IMR-90 (cell line): ENCODE results near the gene SELENOT. TPM values are rescaled to one million over a fixed set of nuclear protein-coding genes. Genes with fewer than 3 reads are reported as not detected.

Experiments used
- ATAC-seq: fragments of 200-7000 bp; cut with Tn5 transposase; 2 replicates; pipeline ENCODE4 v1.9.1; 2020; ENCODE audit warnings: low read depth, mild to moderate bottlenecking, moderate library complexity
- BruUV-seq: library from RNA; stranded (reverse); fragments of 400-500 nt; replicated peaks from 2 replicates; lab custom pipeline; 2021; lab: Mats Ljungman, UMichigan
- CTCF ChIA-PET: fragments of 300-600 bp; formaldehyde crosslinking; extraction: SDS; loops from one replicate; lab custom pipeline; 2021; ENCODE audit warnings: antibody characterized with exemption; lab: Yijun Ruan, JAX
- POLR2A ChIA-PET: fragments of 300-600 bp; sonication (Branson Sonifier 250); formaldehyde crosslinking; loops from one replicate; lab custom pipeline; 2022; ENCODE audit warnings: antibody characterized with exemption; ENCODE audit not compliant: unreplicated experiment; lab: Charles Lee
- DNase-seq: peaks from one replicate; pipeline ENCODE4 v3.0.0; 2013
- H2AFZ ChIP-seq: replicated peaks from 2 replicates; pipeline ENCODE3; 2013; ENCODE audit warnings: low read length, mild to moderate bottlenecking; ENCODE audit not compliant: poor library complexity
- H2AK5ac ChIP-seq: 2 replicates; pipeline ENCODE4 v1.6.1; 2013; ENCODE audit warnings: low read depth, low read length, inconsistent platforms
- H2AK9ac ChIP-seq: replicated peaks from 2 replicates; pipeline ENCODE3; 2013; ENCODE audit warnings: mild to moderate bottlenecking, low read depth, low read length, moderate library complexity; ENCODE audit not compliant: poor library complexity
- H2BK120ac ChIP-seq: 2 replicates; pipeline ENCODE4 v1.6.1; 2013; ENCODE audit warnings: low read depth, low read length, inconsistent platforms
- H2BK15ac ChIP-seq: 3 replicates; pipeline ENCODE4 v1.6.1; 2013; ENCODE audit warnings: low read depth, low read length, inconsistent platforms
- H2BK20ac ChIP-seq: 2 replicates; pipeline ENCODE4 v1.6.1; 2013; ENCODE audit warnings: low read depth, mild to moderate bottlenecking, inconsistent platforms, low read length, moderate library complexity
- H2BK5ac ChIP-seq: 2 replicates; pipeline ENCODE4 v1.6.1; 2013; ENCODE audit warnings: mild to moderate bottlenecking, low read depth, low read length, inconsistent platforms; ENCODE audit not compliant: poor library complexity, severe bottlenecking
- H3K14ac ChIP-seq: replicated peaks from 2 replicates; pipeline ENCODE4 v1.6.1; 2013; ENCODE audit warnings: low read depth, low read length, inconsistent platforms
- H3K18ac ChIP-seq: 2 replicates; pipeline ENCODE4 v1.6.1; 2013; ENCODE audit warnings: low read depth, low read length, control low read depth
- H3K23ac ChIP-seq: 2 replicates; pipeline ENCODE4 v1.6.1; 2013; ENCODE audit warnings: low read depth, low read length, inconsistent platforms
- H3K27ac ChIP-seq: 2 replicates; pipeline ENCODE4 v1.5.1; 2013; ENCODE audit warnings: mild to moderate bottlenecking, control low read depth, low read length; ENCODE audit not compliant: insufficient read depth
- H3K27me3 ChIP-seq: 2 replicates; pipeline ENCODE4 v1.6.1; 2013; ENCODE audit warnings: low read length; ENCODE audit not compliant: control insufficient read depth, insufficient read depth
- H3K36me3 ChIP-seq: 2 replicates; pipeline ENCODE4 v1.6.1; 2013; ENCODE audit warnings: low read length, mixed read lengths; ENCODE audit not compliant: control insufficient read depth, insufficient read depth
- H3K4ac ChIP-seq: 2 replicates; pipeline ENCODE4 v1.6.1; 2013; ENCODE audit warnings: low read depth, low read length, inconsistent platforms
- H3K4me1 ChIP-seq: 2 replicates; pipeline ENCODE4 v1.6.1; 2013; ENCODE audit warnings: low read length, mixed read lengths; ENCODE audit not compliant: control insufficient read depth, insufficient read depth
- H3K4me2 ChIP-seq: 2 replicates; pipeline ENCODE4 v1.6.1; 2013; ENCODE audit warnings: low read depth, mild to moderate bottlenecking, control low read depth, low read length, moderate library complexity
- H3K4me3 ChIP-seq: 2 replicates; pipeline ENCODE4 v1.5.1; 2013; ENCODE audit warnings: low read depth, mild to moderate bottlenecking, control low read depth, low read length, moderate library complexity; ENCODE audit not compliant: insufficient read depth
- H3K56ac ChIP-seq: 2 replicates; pipeline ENCODE4 v1.6.1; 2013; ENCODE audit warnings: low read length, inconsistent platforms; ENCODE audit not compliant: insufficient read depth; ENCODE audit errors: extremely low read depth
- H3K79me1 ChIP-seq, 2 experiments: 2 replicates each; pipeline ENCODE4 v1.6.1; 2013; ENCODE audit warnings: low read length in 2 of 2, inconsistent platforms in 1 of 2, low read depth in 1 of 2
- H3K9ac ChIP-seq: 2 replicates; pipeline ENCODE4 v1.6.1; 2013; ENCODE audit warnings: low read depth, low read length, control low read depth
- H3K9me1 ChIP-seq: 2 replicates; pipeline ENCODE4 v1.6.1; 2013; ENCODE audit warnings: low read length, inconsistent platforms; ENCODE audit not compliant: insufficient read depth
- H3K9me3 ChIP-seq: 2 replicates; pipeline ENCODE4 v1.6.1; 2013; ENCODE audit warnings: low read length; ENCODE audit not compliant: control insufficient read depth, insufficient read depth
- H4K20me1 ChIP-seq: 2 replicates; pipeline ENCODE4 v1.6.1; 2013; ENCODE audit warnings: low read length, inconsistent platforms; ENCODE audit not compliant: insufficient read depth
- H4K5ac ChIP-seq: 2 replicates; pipeline ENCODE4 v1.6.1; 2013; ENCODE audit warnings: mild to moderate bottlenecking, low read depth, low read length, control low read depth
- H4K8ac ChIP-seq, 2 experiments: 2 replicates each; pipeline ENCODE4 v1.6.1; 2013; ENCODE audit warnings: low read depth in 2 of 2, low read length in 2 of 2, control low read depth in 1 of 2, inconsistent platforms in 1 of 2
- H4K91ac ChIP-seq: 2 replicates; pipeline ENCODE4 v1.6.1; 2013; ENCODE audit warnings: low read depth, low read length, inconsistent platforms; ENCODE audit not compliant: insufficient read depth
- BHLHE40 ChIP-seq: fragments of 150-350 bp; IDR thresholded peaks from 2 replicates; pipeline ENCODE4 v1.6.1; 2016; ENCODE audit warnings: mild to moderate bottlenecking, low read depth, low read length
- CEBPB ChIP-seq: IDR thresholded peaks from 2 replicates; pipeline ENCODE4 v1.6.1; 2012; ENCODE audit warnings: low read depth, low read length, improper control_type of control experiment
- CHD1 ChIP-seq: IDR thresholded peaks from 2 replicates; pipeline ENCODE4 v1.6.1; 2012; ENCODE audit warnings: low read depth, low read length, improper control_type of control experiment
- FOS ChIP-seq: fragments of 150-350 bp; IDR thresholded peaks from 2 replicates; pipeline ENCODE4 v1.6.1; 2016; ENCODE audit warnings: low read depth, low read length
- MAFK ChIP-seq: IDR thresholded peaks from 2 replicates; pipeline ENCODE4 v1.6.1; 2012; ENCODE audit warnings: low read depth, low read length, improper control_type of control experiment
- MAZ ChIP-seq: IDR thresholded peaks from 2 replicates; pipeline ENCODE4 v1.6.1; 2012; ENCODE audit warnings: low read depth, mild to moderate bottlenecking, low read length, improper control_type of control experiment, moderate library complexity, borderline replicate concordance
- MXI1 ChIP-seq: IDR thresholded peaks from 2 replicates; pipeline ENCODE4 v1.6.1; 2012; ENCODE audit warnings: low read depth, mild to moderate bottlenecking, low read length, moderate library complexity, borderline replicate concordance
- NFE2L2 ChIP-seq: fragments of 150-350 bp; IDR thresholded peaks from 2 replicates; pipeline ENCODE4 v1.6.1; 2016; ENCODE audit warnings: low read depth, mild to moderate bottlenecking, low read length
- POLR2A ChIP-seq: IDR thresholded peaks from 2 replicates; pipeline ENCODE4 v1.6.1; 2012; ENCODE audit warnings: mild to moderate bottlenecking, low read depth, low read length
- RAD21 ChIP-seq: IDR thresholded peaks from 2 replicates; pipeline ENCODE4 v1.6.1; 2012; ENCODE audit warnings: low read length, improper control_type of control experiment
- RCOR1 ChIP-seq: IDR thresholded peaks from 2 replicates; pipeline ENCODE4 v1.6.1; 2012; ENCODE audit warnings: mild to moderate bottlenecking, low read length, improper control_type of control experiment; ENCODE audit not compliant: insufficient replicate concordance
- RFX5 ChIP-seq: IDR thresholded peaks from 2 replicates; pipeline ENCODE4 v1.8.0; 2012; ENCODE audit warnings: low read depth, mild to moderate bottlenecking, low read length, moderate library complexity
- SMC3 ChIP-seq: fragments of 150-350 bp; IDR thresholded peaks from 2 replicates; pipeline ENCODE4 v1.6.1; 2016; ENCODE audit warnings: low read depth, mild to moderate bottlenecking, antibody characterized with exemption, low read length, moderate library complexity
- WGBS, 2 experiments: methylation state at CpG; one replicate each; pipeline versions ENCODE4 v1.1.5 to v1.1.7; 2013; ENCODE audit warnings: missing lambda C conversion rate in 2 of 2; ENCODE audit not compliant: insufficient read length in 1 of 2; ENCODE audit errors: extremely low coverage in 2 of 2; 5-methylcytosine and 5-hydroxymethylcytosine counted together
- dilution Hi-C: fragments of 300-500 bp; cut with HindIII; formaldehyde crosslinking; loops from one replicate; pipeline ENCODE4 v1.14.3; 2018; ENCODE audit warnings: low sequenced_read_pairs; ENCODE audit not compliant: unreplicated experiment
- in situ Hi-C: fragments of 300-500 bp; cut with MboI; formaldehyde crosslinking; loops from 3 replicates; pipeline ENCODE4 v1.14.3; 2019; ENCODE audit warnings: low sequenced_read_pairs, inconsistent platforms, mixed read lengths
- intact Hi-C: fragments of 100-400 bp; cut with micrococcal nuclease; formaldehyde crosslinking; loops from 2 replicates; pipeline ENCODE4 v1.10.0; 2022
- polyA plus RNA-seq, 3 experiments: library from polyadenylated mRNA; depleted of rRNA; stranded (reverse); fragments of >200 nt; gene quantifications; 2 replicates each; pipeline ENCODE4 v1.2.3, GENCODE V29; 2012; ENCODE audit warnings: low replicate concordance in 1 of 3
- total RNA-seq: library from RNA; depleted of rRNA; stranded (reverse); fragments of >200 nt; gene quantifications from 2 replicates; pipeline ENCODE4 v1.2.3, GENCODE V29; 2012
- TF ChIP-seq, protein P1 (sequence below): fragments of 150-350 bp; IDR thresholded peaks from 2 replicates; pipeline ENCODE4 v1.6.1; 2016; ENCODE audit warnings: low read depth, mild to moderate bottlenecking, low read length, moderate library complexity, borderline replicate concordance
- TF ChIP-seq, protein P2 (sequence below): conservative IDR thresholded peaks from 2 replicates; pipeline ENCODE4 v1.5.1; 2012; ENCODE audit warnings: mild to moderate bottlenecking, low read depth, low read length, improper control_type of control experiment
- TF ChIP-seq, protein P3 (sequence below): fragments of 150-350 bp; IDR thresholded peaks from 2 replicates; pipeline ENCODE4 v1.6.1; 2017; ENCODE audit warnings: mild to moderate bottlenecking, antibody characterized with exemption, low read length, low read depth

Gene SELENOT
- total and polyA plus RNA-seq, 2 of the 4 experiments (the other 2 are of a cell fraction) = 365 to 415 TPM

DNA sequence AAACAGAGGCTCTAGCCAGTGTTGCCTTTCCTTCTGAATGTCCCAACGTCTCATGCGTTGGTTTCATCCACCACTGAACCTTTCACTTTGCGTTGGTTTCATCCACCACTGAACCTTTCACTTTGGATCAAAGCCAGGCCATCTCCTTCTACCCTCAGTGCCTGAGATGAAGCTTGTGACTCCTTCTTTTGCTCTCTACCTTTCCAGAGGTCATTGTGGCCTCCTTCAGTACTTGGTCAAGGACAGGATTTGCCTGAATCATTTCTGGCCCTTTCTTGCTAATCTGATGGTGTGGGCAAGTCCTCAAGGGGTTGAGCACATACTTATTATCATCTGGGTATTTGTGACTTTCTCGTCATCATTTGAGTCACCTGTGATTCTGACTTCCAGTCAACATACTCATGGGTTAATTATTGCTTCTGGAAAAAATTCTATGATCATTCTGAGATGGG, 50.0 kb downstream of the SELENOT start:
- Histone ChIP-seq H3K27ac (no peak overlapping the region), H2AK9ac (no peak overlapping the region), H4K8ac (no peak overlapping the region), H3K23ac (no peak overlapping the region), H4K20me1 (no peaks in the 10 kb centered on the region), H3K56ac (no peak overlapping the region), H4K91ac (no peak overlapping the region), H3K9me1 (no peaks in the 10 kb centered on the region), H3K27me3 (peaks cover 2% of the 10 kb centered on the region), H2BK120ac (no peak overlapping the region), H3K9ac (no peak overlapping the region), H2BK5ac (no peak overlapping the region), H3K18ac (no peak overlapping the region), H3K9me3 (no peaks in the 10 kb centered on the region), H3K36me3 (no peaks in the 10 kb centered on the region), H2BK20ac (no peak overlapping the region), H3K4me2 (no peak overlapping the region), H2AK5ac (no peak overlapping the region), H3K4me1 (no peaks in the 10 kb centered on the region), H3K79me1 (no peaks in the 10 kb centered on the region), H3K4me3 (no peak overlapping the region), H3K14ac (no peak overlapping the region), H2AFZ (no peak overlapping the region), H2BK15ac (no peak overlapping the region), H3K4ac (no peak overlapping the region), H4K5ac (no peak overlapping the region)
- POLR2A ChIA-PET = no interaction called here
- intact Hi-C loops = loop anchor here (1.0 kb wide), 1 partner anchor 23 kb away; no protein-coding TSS in a partner anchor
- no peak for ATAC-seq
- TF ChIP-seq CHD1 = no peak
- no peak for TF ChIP-seq POLR2A
- TF ChIP-seq, protein P1, sequence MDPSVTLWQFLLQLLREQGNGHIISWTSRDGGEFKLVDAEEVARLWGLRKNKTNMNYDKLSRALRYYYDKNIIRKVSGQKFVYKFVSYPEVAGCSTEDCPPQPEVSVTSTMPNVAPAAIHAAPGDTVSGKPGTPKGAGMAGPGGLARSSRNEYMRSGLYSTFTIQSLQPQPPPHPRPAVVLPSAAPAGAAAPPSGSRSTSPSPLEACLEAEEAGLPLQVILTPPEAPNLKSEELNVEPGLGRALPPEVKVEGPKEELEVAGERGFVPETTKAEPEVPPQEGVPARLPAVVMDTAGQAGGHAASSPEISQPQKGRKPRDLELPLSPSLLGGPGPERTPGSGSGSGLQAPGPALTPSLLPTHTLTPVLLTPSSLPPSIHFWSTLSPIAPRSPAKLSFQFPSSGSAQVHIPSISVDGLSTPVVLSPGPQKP = no peak
- no peak for TF ChIP-seq RFX5
- TF ChIP-seq CEBPB = no peak
- TF ChIP-seq, protein P2, sequence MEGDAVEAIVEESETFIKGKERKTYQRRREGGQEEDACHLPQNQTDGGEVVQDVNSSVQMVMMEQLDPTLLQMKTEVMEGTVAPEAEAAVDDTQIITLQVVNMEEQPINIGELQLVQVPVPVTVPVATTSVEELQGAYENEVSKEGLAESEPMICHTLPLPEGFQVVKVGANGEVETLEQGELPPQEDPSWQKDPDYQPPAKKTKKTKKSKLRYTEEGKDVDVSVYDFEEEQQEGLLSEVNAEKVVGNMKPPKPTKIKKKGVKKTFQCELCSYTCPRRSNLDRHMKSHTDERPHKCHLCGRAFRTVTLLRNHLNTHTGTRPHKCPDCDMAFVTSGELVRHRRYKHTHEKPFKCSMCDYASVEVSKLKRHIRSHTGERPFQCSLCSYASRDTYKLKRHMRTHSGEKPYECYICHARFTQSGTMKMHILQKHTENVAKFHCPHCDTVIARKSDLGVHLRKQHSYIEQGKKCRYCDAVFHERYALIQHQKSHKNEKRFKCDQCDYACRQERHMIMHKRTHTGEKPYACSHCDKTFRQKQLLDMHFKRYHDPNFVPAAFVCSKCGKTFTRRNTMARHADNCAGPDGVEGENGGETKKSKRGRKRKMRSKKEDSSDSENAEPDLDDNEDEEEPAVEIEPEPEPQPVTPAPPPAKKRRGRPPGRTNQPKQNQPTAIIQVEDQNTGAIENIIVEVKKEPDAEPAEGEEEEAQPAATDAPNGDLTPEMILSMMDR = no peak
- no peak for TF ChIP-seq BHLHE40
- no peak for TF ChIP-seq MAZ
- no peak for TF ChIP-seq RAD21
- TF ChIP-seq FOS = no peak
- no peak for TF ChIP-seq MXI1
- TF ChIP-seq MAFK = no peak
- no peak for TF ChIP-seq NFE2L2
- TF ChIP-seq RCOR1 = no peak
- TF ChIP-seq SMC3 = no peak
- TF ChIP-seq, protein P3, sequence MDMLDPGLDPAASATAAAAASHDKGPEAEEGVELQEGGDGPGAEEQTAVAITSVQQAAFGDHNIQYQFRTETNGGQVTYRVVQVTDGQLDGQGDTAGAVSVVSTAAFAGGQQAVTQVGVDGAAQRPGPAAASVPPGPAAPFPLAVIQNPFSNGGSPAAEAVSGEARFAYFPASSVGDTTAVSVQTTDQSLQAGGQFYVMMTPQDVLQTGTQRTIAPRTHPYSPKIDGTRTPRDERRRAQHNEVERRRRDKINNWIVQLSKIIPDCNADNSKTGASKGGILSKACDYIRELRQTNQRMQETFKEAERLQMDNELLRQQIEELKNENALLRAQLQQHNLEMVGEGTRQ = no peak
- CTCF ChIA-PET = no interaction called here
- BruUV-seq = no TSS peak
- no peak for DNase-seq
- 80% methylated on average over 2 of the region's 4 CpGs; no CpG with 5 or more reads in 1 of the 2 experiments for WGBS, 2 experiments
- in situ Hi-C loops = no loop called here
- dilution Hi-C loops = no loop called here
